IMR-90 (cell line): ENCODE results near the gene DUSP22. TPM values are rescaled to one million over a fixed set of nuclear protein-coding genes. Genes with fewer than 3 reads are reported as not detected.

Source experiments
- ATAC-seq: fragments of 200-7000 bp; cut with Tn5 transposase; 2 replicates; pipeline ENCODE4 v1.9.1; 2020; ENCODE audit warnings: low read depth, mild to moderate bottlenecking, moderate library complexity
- BruUV-seq: library from RNA; stranded (reverse); fragments of 400-500 nt; replicated peaks from 2 replicates; lab custom pipeline; 2021; lab: Mats Ljungman, UMichigan
- CTCF ChIA-PET: fragments of 300-600 bp; formaldehyde crosslinking; extraction: SDS; loops from one replicate; lab custom pipeline; 2021; ENCODE audit warnings: antibody characterized with exemption; lab: Yijun Ruan, JAX
- POLR2A ChIA-PET: fragments of 300-600 bp; sonication (Branson Sonifier 250); formaldehyde crosslinking; loops from one replicate; lab custom pipeline; 2022; ENCODE audit warnings: antibody characterized with exemption; ENCODE audit not compliant: unreplicated experiment; lab: Charles Lee
- DNase-seq: peaks from one replicate; pipeline ENCODE4 v3.0.0; 2013
- H2AFZ ChIP-seq: replicated peaks from 2 replicates; pipeline ENCODE3; 2013; ENCODE audit warnings: low read length, mild to moderate bottlenecking; ENCODE audit not compliant: poor library complexity
- H2AK5ac ChIP-seq: 2 replicates; pipeline ENCODE4 v1.6.1; 2013; ENCODE audit warnings: low read depth, low read length, inconsistent platforms
- H2AK9ac ChIP-seq: replicated peaks from 2 replicates; pipeline ENCODE3; 2013; ENCODE audit warnings: mild to moderate bottlenecking, low read depth, low read length, moderate library complexity; ENCODE audit not compliant: poor library complexity
- H2BK120ac ChIP-seq: 2 replicates; pipeline ENCODE4 v1.6.1; 2013; ENCODE audit warnings: low read depth, low read length, inconsistent platforms
- H2BK15ac ChIP-seq: 3 replicates; pipeline ENCODE4 v1.6.1; 2013; ENCODE audit warnings: low read depth, low read length, inconsistent platforms
- H2BK20ac ChIP-seq: 2 replicates; pipeline ENCODE4 v1.6.1; 2013; ENCODE audit warnings: low read depth, mild to moderate bottlenecking, inconsistent platforms, low read length, moderate library complexity
- H2BK5ac ChIP-seq: 2 replicates; pipeline ENCODE4 v1.6.1; 2013; ENCODE audit warnings: mild to moderate bottlenecking, low read depth, low read length, inconsistent platforms; ENCODE audit not compliant: poor library complexity, severe bottlenecking
- H3K14ac ChIP-seq: replicated peaks from 2 replicates; pipeline ENCODE4 v1.6.1; 2013; ENCODE audit warnings: low read depth, low read length, inconsistent platforms
- H3K18ac ChIP-seq: 2 replicates; pipeline ENCODE4 v1.6.1; 2013; ENCODE audit warnings: low read depth, low read length, control low read depth
- H3K23ac ChIP-seq: 2 replicates; pipeline ENCODE4 v1.6.1; 2013; ENCODE audit warnings: low read depth, low read length, inconsistent platforms
- H3K27ac ChIP-seq: 2 replicates; pipeline ENCODE4 v1.5.1; 2013; ENCODE audit warnings: mild to moderate bottlenecking, control low read depth, low read length; ENCODE audit not compliant: insufficient read depth
- H3K27me3 ChIP-seq: 2 replicates; pipeline ENCODE4 v1.6.1; 2013; ENCODE audit warnings: low read length; ENCODE audit not compliant: control insufficient read depth, insufficient read depth
- H3K36me3 ChIP-seq: 2 replicates; pipeline ENCODE4 v1.6.1; 2013; ENCODE audit warnings: low read length, mixed read lengths; ENCODE audit not compliant: control insufficient read depth, insufficient read depth
- H3K4ac ChIP-seq: 2 replicates; pipeline ENCODE4 v1.6.1; 2013; ENCODE audit warnings: low read depth, low read length, inconsistent platforms
- H3K4me1 ChIP-seq: 2 replicates; pipeline ENCODE4 v1.6.1; 2013; ENCODE audit warnings: low read length, mixed read lengths; ENCODE audit not compliant: control insufficient read depth, insufficient read depth
- H3K4me2 ChIP-seq: 2 replicates; pipeline ENCODE4 v1.6.1; 2013; ENCODE audit warnings: low read depth, mild to moderate bottlenecking, control low read depth, low read length, moderate library complexity
- H3K4me3 ChIP-seq: 2 replicates; pipeline ENCODE4 v1.5.1; 2013; ENCODE audit warnings: low read depth, mild to moderate bottlenecking, control low read depth, low read length, moderate library complexity; ENCODE audit not compliant: insufficient read depth
- H3K56ac ChIP-seq: 2 replicates; pipeline ENCODE4 v1.6.1; 2013; ENCODE audit warnings: low read length, inconsistent platforms; ENCODE audit not compliant: insufficient read depth; ENCODE audit errors: extremely low read depth
- H3K79me1 ChIP-seq, 2 experiments: 2 replicates each; pipeline ENCODE4 v1.6.1; 2013; ENCODE audit warnings: low read length in 2 of 2, inconsistent platforms in 1 of 2, low read depth in 1 of 2
- H3K9ac ChIP-seq: 2 replicates; pipeline ENCODE4 v1.6.1; 2013; ENCODE audit warnings: low read depth, low read length, control low read depth
- H3K9me1 ChIP-seq: 2 replicates; pipeline ENCODE4 v1.6.1; 2013; ENCODE audit warnings: low read length, inconsistent platforms; ENCODE audit not compliant: insufficient read depth
- H3K9me3 ChIP-seq: 2 replicates; pipeline ENCODE4 v1.6.1; 2013; ENCODE audit warnings: low read length; ENCODE audit not compliant: control insufficient read depth, insufficient read depth
- H4K20me1 ChIP-seq: 2 replicates; pipeline ENCODE4 v1.6.1; 2013; ENCODE audit warnings: low read length, inconsistent platforms; ENCODE audit not compliant: insufficient read depth
- H4K5ac ChIP-seq: 2 replicates; pipeline ENCODE4 v1.6.1; 2013; ENCODE audit warnings: mild to moderate bottlenecking, low read depth, low read length, control low read depth
- H4K8ac ChIP-seq, 2 experiments: 2 replicates each; pipeline ENCODE4 v1.6.1; 2013; ENCODE audit warnings: low read depth in 2 of 2, low read length in 2 of 2, control low read depth in 1 of 2, inconsistent platforms in 1 of 2
- H4K91ac ChIP-seq: 2 replicates; pipeline ENCODE4 v1.6.1; 2013; ENCODE audit warnings: low read depth, low read length, inconsistent platforms; ENCODE audit not compliant: insufficient read depth
- CEBPB ChIP-seq: IDR thresholded peaks from 2 replicates; pipeline ENCODE4 v1.6.1; 2012; ENCODE audit warnings: low read depth, low read length, improper control_type of control experiment
- CHD1 ChIP-seq: IDR thresholded peaks from 2 replicates; pipeline ENCODE4 v1.6.1; 2012; ENCODE audit warnings: low read depth, low read length, improper control_type of control experiment
- FOS ChIP-seq: fragments of 150-350 bp; IDR thresholded peaks from 2 replicates; pipeline ENCODE4 v1.6.1; 2016; ENCODE audit warnings: low read depth, low read length
- MAFK ChIP-seq: IDR thresholded peaks from 2 replicates; pipeline ENCODE4 v1.6.1; 2012; ENCODE audit warnings: low read depth, low read length, improper control_type of control experiment
- MAZ ChIP-seq: IDR thresholded peaks from 2 replicates; pipeline ENCODE4 v1.6.1; 2012; ENCODE audit warnings: low read depth, mild to moderate bottlenecking, low read length, improper control_type of control experiment, moderate library complexity, borderline replicate concordance
- POLR2A ChIP-seq: IDR thresholded peaks from 2 replicates; pipeline ENCODE4 v1.6.1; 2012; ENCODE audit warnings: mild to moderate bottlenecking, low read depth, low read length
- RFX5 ChIP-seq: IDR thresholded peaks from 2 replicates; pipeline ENCODE4 v1.8.0; 2012; ENCODE audit warnings: low read depth, mild to moderate bottlenecking, low read length, moderate library complexity
- USF2 ChIP-seq: fragments of 150-350 bp; IDR thresholded peaks from 2 replicates; pipeline ENCODE4 v1.6.1; 2017; ENCODE audit warnings: mild to moderate bottlenecking, antibody characterized with exemption, low read length, low read depth
- WGBS, 2 experiments: methylation state at CpG; one replicate each; pipeline versions ENCODE4 v1.1.5 to v1.1.7; 2013; ENCODE audit warnings: missing lambda C conversion rate in 2 of 2; ENCODE audit not compliant: insufficient read length in 1 of 2; ENCODE audit errors: extremely low coverage in 2 of 2; 5-methylcytosine and 5-hydroxymethylcytosine counted together
- dilution Hi-C: fragments of 300-500 bp; cut with HindIII; formaldehyde crosslinking; loops from one replicate; pipeline ENCODE4 v1.14.3; 2018; ENCODE audit warnings: low sequenced_read_pairs; ENCODE audit not compliant: unreplicated experiment
- in situ Hi-C: fragments of 300-500 bp; cut with MboI; formaldehyde crosslinking; loops from 3 replicates; pipeline ENCODE4 v1.14.3; 2019; ENCODE audit warnings: low sequenced_read_pairs, inconsistent platforms, mixed read lengths
- intact Hi-C: fragments of 100-400 bp; cut with micrococcal nuclease; formaldehyde crosslinking; loops from 2 replicates; pipeline ENCODE4 v1.10.0; 2022
- polyA plus RNA-seq, 3 experiments: library from polyadenylated mRNA; depleted of rRNA; stranded (reverse); fragments of >200 nt; gene quantifications; 2 replicates each; pipeline ENCODE4 v1.2.3, GENCODE V29; 2012; ENCODE audit warnings: low replicate concordance in 1 of 3
- total RNA-seq: library from RNA; depleted of rRNA; stranded (reverse); fragments of >200 nt; gene quantifications from 2 replicates; pipeline ENCODE4 v1.2.3, GENCODE V29; 2012

The DUSP22 gene
- total and polyA plus RNA-seq, 2 of the 4 experiments (the other 2 are of a cell fraction) = 7.1 to 8.2 TPM

- H4K91ac ChIP-seq = no peak overlapping the region
- no peaks in the 10 kb centered on the region for H3K36me3 ChIP-seq
- DNase-seq (no peak), ATAC-seq (no peak)
- no peak overlapping the region for H3K23ac ChIP-seq
- ChIA-PET CTCF (no interaction called here), POLR2A (no interaction called here)
- no peak overlapping the region for H2BK15ac ChIP-seq
- H3K27me3 ChIP-seq = no peaks in the 10 kb centered on the region
- TF ChIP-seq RFX5 = no peak
- no peak for TF ChIP-seq MAZ
- TF ChIP-seq CHD1 = no peak
- no peak for TF ChIP-seq POLR2A
- no peak for TF ChIP-seq MAFK
- no peak for TF ChIP-seq USF2
- TF ChIP-seq CEBPB = no peak
- TF ChIP-seq FOS = no peak
- H3K27ac ChIP-seq = no peak overlapping the region
- in situ Hi-C loops = no loop called here
- H2AK9ac ChIP-seq = no peak overlapping the region
- H2BK5ac ChIP-seq = no peak overlapping the region
- H3K9me3 ChIP-seq = peaks cover 5% of the 10 kb centered on the region; the same call in 1 of the 2 replicates
- intact Hi-C loops = no loop called here
- dilution Hi-C loops = no loop called here
- no peak overlapping the region for H4K5ac ChIP-seq
- H3K4me3 ChIP-seq = no peak overlapping the region
- H3K9me1 ChIP-seq = no peaks in the 10 kb centered on the region
- 70% methylated on average over 9 of the region's 15 CpGs; no CpG with 5 or more reads in 1 of the 2 experiments for whole genome bisulfite sequencing, 2 experiments
- H2BK120ac ChIP-seq = no peak overlapping the region
- no peak overlapping the region for H3K4me2 ChIP-seq
- H3K4ac ChIP-seq = no peak overlapping the region
- no peak overlapping the region for H3K14ac ChIP-seq
- H2BK20ac ChIP-seq = no peak overlapping the region
- no peaks in the 10 kb centered on the region; a peak in 1 of 4 replicates for H3K79me1 ChIP-seq
- H4K20me1 ChIP-seq = no peaks in the 10 kb centered on the region
- no peak overlapping the region for H4K8ac ChIP-seq
- no TSS peak for BruUV-seq
- H3K4me1 ChIP-seq = no peaks in the 10 kb centered on the region
- H2AK5ac ChIP-seq = no peak overlapping the region
- H3K56ac ChIP-seq = no peak overlapping the region
- H2AFZ ChIP-seq = no peak overlapping the region
- H3K9ac ChIP-seq = no peak overlapping the region
- no peak overlapping the region for H3K18ac ChIP-seq
Observed at GRCh38 chr6:307065-307814, 15.0 kb downstream of the DUSP22 start.
